NCI-H1092 treated with DMSO at 0.1 percent for 48 hours (cell line): ENCODE data around the gene ZC3H18.
A peak's percentile ranks its signal among the peaks of the same experiment; 100 is the strongest.

Experiments
- DNase-seq: peaks from one replicate; lab custom pipeline; 2025; lab: John Stamatoyannopoulos, UW

The ZC3H18 gene

DNA sequence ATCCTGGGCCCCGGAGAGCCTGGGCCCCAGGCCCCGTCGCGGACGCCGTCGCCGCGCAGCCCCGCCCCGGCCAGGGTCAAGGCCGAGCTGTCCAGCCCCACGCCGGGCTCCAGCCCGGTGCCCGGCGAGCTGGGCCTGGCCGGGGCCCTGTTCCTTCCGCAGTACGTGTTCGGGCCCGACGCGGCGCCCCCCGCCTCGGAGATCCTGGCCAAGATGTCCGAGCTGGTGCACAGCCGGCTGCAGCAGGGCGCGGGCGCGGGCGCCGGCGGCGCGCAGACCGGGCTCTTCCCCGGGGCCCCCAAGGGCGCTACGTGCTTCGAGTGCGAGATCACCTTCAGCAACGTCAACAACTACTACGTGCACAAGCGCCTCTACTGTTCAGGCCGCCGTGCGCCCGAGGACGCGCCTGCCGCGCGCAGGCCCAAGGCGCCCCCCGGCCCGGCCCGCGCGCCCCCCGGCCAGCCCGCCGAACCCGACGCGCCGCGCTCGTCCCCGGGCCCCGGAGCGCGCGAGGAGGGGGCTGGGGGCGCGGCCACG, 36.8 kb upstream of the ZC3H18 start:
- DNase-seq: no peak

DNA sequence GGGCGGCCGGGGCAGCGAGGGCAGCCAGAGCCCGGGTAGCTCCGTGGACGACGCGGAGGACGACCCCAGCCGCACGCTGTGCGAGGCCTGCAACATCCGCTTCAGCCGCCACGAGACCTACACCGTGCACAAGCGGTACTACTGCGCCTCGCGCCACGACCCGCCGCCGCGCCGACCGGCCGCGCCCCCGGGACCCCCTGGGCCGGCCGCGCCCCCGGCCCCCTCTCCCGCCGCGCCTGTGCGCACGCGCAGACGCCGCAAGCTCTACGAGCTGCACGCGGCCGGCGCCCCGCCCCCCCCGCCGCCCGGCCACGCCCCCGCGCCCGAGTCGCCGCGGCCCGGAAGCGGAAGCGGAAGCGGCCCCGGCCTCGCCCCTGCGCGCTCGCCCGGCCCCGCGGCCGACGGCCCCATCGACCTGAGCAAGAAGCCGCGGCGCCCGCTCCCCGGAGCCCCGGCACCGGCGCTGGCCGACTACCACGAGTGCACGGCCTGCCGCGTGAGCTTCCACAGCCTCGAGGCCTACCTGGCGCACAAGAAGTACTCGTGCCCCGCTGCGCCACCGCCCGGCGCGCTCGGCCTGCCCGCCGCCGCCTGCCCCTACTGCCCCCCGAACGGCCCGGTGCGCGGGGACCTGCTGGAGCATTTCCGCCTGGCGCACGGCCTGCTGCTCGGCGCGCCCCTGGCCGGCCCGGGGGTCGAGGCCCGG, 36.1 kb upstream of the ZC3H18 start:
- peak; percentile 48 for DNase-seq

DNA sequence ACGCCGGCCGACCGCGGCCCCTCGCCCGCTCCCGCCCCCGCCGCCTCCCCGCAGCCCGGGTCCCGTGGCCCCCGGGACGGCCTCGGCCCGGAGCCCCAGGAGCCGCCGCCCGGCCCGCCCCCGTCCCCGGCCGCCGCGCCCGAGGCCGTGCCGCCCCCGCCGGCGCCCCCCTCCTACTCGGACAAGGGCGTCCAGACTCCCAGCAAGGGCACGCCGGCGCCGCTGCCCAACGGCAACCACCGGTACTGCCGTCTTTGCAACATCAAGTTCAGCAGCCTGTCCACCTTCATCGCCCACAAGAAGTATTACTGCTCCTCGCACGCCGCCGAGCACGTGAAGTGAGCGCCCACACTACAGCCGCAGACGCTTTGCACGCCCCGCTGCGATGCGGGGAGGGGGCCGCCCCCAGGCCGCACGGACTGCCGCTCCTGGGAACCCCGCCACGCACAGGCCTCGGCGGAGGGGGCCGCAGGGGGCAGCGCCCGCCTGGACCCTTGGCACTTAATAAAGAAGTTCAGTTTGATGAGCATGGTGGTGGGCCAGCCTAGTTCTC, 35.5 kb upstream of the ZC3H18 start:
- no peak for DNase-seq

DNA sequence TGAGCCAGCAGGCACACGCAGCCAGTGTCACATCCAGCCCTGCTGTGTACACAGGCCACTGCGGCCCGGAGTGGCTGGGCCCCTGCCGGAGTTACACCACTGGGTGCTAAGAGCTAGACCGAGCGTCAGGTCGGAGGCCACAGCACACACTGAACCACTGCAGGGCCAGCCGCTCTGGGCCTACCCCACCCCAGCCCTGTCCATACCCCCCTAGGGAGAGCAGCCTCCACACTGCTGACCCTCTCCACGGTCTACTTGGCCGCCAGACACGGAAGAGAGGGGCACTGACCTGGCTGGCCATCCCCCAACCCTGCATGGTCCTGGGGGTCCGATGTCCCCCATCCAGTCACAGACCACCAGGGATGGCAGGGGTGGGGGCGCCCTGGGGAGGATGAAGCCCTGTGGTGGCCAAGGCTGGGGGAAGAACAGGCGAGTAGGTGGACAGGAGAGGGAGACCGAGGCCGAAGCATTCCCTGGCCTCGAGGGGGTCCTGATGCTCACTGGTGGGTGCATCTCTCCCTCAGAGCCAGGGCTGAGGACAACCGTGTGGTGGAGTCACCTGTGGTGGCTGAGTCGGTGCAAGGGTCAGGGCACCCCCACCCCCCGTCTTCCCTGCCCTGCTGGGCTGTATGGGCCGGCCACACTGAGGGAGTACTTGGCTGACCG, 34.9 kb upstream of the ZC3H18 start:
- no peak for DNase-seq

DNA sequence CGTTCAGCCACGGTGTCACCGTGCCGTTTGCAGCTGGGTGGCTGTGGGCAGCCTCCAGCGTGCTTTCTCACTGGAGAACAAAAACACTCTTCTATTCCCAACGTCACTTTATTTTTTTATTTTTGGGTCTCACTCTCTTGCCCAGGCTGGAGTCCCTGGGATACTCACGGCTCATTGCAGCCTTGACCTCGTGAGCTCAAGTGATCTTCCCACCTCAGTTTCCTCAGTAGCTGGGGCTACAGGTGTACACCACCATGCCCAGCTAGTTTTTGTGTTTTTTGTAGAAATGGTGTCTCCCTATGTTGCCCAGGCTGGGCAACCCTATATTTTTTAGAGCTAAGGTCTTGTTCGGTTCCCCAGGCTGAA, 34.4 kb upstream of the ZC3H18 start:
- no peak for DNase-seq

DNA sequence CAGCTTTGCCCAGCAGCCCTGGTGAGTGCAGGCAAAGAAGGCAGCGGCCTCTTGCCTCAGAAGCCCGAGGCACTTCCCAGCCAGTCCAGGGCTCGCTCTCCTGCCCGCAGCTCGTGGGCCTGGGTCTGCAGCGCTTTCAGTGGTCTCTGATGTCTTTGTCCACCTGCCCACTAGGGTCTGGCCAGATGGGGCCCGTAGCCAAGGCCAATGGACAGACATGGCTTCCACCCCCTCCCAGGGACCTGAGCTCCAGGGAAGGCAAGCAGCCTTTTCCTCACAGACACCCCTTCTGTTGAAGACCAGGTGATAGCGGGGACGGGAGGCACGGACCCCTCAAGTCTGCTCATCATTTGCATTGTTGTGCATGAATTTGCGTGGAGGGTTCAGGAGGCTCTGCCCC, 33.7 kb upstream of the ZC3H18 start:
- no peak for DNase-seq

DNA sequence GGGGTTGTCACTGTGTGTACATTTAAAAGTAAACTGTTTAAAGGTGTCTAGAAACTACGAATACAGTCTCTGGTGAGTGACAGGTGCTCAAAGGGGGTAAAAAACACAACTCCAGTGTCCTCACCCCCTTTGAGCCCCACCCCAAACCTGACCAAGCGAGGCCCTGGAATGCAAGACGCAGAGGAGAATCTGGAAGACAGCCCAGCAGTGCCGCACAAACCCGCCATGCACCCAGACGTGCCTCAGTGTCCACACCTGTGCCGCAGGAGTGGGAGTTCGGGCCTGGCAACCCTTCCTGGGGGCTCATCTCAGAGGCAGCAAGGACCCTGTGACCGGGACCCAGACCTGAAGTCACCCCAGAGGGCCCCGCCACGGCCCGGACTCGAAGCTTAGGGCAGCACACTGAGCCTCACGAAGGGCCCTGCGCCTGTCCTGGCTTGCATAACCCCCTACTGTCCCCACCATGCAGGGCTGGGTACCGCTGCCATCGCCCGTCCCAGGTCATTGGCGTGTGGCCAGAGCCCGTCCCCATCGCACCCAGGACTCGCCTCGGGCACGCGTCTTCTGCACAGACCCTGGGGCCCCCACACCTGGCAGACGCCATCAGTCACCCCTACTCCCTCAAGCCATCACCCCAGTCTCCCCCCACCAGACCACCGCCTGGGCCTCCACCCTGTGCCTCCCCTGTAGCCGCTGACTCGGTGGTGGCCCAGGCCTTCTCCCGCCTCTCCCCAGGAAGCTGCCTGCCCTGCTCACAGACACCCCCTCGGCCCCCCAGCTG, 33.0 kb upstream of the ZC3H18 start:
- DNase-seq: no peak

DNA sequence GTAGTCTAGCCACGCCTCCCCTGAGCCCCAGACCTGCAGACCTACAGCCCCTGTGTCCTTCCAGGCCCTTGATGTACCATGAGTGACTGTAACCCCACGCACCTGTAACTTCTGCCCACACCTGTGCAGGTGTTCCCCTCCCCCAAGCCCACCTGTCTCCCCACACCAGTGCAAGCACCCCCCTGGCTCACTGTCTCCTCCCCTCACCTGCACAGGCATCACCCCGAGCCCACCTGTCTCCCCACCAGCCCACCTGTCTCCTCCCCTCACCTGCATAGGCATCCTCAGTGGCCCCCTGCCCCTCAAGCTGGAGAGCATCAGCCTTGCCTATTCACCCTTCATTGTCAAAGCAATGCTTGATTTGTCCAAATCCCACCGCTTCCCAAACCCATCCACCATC, 32.3 kb upstream of the ZC3H18 start:
- DNase-seq: no peak

DNA sequence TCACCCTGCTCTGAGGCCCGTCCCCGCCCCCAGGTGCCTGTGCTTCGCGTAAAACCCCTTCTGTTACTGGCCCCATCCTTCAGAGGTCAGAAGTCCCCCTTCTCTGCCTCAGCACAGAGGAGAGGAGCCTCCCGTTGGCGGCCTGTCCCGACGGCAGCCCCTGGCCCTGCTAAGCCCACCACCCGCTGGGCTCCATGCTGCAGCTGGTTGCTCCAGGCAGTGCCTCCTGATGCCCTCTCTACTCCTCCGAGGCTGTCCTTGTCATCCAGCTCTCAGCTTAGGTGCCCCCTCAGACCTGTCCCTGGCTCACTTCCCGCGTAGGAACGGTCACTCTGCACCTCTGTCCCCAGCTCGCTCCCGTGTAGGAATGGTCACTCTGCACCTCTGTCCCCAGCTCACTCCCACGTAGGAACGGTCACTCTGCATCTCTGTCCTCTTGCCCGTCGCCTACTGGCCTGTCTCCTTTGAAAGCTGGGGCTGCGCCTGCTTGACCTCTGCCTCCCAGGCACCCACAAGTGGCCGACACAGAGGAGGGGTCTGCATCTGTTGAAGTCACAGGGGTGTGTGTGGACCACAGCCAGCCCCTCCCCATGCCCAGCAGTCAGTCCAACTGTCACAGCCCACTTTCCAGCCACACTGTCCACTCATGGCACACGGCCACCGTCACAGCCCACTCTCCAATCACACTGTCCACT, 31.7 kb upstream of the ZC3H18 start:
- no peak for DNase-seq

DNA sequence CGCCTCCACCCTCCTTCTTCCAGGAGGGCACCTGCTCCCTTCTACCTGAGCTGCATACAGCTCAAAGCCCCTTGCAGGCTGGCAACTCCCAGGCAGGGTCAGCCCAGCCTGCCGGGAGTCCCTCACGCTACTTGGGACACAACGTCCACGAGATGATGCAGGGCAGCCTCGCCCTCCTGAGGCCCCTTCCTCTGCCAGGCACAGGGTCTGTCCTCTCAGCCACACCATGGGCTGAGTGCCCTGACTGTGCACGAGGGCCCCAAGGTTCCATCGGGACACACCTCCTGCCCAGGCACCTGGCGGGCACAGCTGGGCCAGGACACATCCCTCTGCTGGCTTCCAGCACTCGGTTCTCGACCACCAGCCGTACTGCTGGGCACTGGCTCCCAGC, 30.9 kb upstream of the ZC3H18 start:
- DNase-seq: no peak

DNA sequence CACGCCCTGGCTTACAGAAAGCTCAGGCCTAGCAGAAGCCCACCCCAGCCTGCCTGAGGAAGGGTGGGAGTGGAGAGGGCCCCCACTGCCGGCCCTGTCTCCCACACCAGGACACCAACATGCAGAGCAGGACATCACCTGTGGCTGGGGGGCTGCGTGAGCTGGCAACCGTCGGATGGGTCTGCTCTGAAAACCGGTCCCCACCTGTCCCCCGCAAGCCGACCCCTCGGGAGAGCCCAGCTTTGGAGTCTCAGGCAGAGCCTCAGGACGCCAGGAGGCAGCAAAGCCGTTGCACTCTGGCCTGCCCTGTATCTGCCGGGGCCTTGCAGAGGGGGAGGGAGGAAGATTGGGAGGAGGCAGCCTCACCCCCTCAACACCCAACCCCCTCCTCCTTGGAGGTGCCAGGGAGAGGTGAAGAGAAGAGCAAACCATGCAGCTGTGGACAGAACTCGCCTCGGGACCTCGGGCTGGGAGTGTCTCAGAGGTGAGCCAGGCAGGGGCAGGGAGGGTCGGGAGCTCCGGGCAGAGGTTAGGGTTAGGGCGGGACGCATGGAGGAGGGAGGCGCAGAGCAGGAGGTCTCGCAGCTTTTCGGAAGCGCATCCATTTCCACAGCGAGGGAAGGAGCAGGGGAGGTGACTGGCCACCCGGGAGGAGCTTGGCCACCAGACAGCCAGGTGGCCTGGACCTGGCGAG, 30.4 kb upstream of the ZC3H18 start:
- no peak for DNase-seq

DNA sequence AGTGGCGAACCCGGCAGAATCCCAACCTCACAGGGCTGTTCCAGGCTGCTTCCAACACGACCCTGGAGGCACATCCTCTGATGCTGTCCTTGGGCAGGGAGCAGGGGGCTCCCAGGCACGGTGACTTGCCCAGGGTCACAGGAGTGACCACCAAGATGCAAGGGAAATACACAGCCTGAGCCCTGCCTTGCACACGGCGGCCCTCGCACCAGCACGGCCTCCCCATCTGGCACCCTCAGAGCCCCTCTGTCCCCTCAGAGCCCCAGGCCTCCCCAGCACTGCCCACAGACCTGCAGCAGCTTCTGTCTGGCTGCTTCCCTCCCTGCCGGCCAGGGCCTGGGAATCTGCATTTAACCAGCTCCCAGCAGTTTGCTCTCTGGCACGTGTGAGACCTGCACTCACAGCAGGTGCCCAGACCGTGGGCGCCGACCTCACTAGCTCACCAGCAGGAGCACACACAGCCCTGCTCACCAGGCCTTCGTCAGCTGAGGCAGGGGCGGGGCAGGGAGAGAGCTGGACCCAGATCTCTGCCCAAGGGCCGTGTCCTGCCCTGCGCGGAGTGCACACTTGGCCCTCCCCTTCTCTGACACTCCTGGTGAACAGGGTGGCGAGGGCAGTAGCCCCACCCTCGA, 29.7 kb upstream of the ZC3H18 start:
- no peak for DNase-seq

DNA sequence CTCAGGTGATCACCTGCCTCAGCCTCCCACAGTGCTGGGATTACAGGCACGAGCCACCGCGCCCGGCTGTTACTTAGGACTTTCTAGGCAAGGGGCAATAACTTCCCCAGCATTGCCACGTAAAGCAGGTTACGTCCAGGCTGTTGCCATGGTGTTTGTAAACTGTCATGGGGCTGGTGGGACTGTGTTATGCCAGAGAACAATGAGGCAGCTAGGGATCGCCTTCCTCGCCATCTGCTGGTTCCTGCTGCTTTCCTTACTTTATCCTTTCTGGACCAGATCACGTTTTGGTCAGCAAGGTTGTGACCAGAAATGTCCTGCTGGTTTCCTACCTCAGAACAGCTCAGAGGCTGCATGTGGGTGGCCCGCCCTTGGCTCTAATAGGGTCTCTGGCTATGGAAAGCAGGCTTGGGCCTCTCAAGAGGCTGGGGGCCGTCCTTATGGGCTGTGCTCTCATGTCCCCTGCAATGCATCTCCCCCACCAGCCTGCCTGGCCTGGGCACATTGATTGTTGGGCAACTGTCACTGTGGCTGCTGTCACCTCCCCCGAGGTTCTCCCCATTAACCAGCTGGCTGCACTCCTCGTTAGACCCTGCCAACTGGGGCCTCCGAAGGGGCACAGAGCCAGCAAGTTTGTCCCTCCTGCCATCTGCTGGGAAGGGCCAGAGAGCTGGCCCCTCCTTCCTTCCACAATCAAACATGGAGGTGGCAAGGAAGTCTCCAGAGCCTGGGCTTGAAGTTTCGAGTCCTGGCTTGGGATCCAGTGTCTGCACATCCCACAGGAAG, 28.2 kb upstream of the ZC3H18 start:
- no peak for DNase-seq

DNA sequence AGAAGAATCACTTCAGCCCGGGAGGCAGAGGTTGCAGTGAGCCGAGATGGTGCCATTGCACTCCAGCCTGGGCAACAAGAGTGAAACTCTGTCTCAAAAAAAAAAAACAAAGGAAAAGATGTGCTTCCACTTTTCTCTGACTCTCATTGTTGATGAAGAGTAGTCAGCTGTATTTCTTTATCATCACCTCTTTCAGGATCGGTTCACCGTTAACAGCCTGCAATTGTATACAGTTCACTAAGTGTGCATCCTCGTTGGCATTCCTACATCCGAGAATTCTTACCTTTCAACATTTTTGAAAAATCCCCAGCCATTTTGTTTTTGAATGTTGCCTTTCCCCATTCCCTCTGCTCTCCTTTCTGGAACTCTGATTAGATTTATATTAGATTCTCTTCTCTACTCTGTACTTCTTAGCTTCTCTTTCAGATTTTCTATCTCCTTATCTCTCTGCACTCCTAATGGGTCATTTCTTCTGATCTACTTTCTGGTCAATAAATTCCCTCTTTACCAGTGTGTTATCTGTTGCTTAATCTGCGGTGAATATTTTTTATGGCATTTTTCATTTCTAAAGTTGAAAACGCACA, 26.9 kb upstream of the ZC3H18 start:
- DNase-seq: no peak

DNA sequence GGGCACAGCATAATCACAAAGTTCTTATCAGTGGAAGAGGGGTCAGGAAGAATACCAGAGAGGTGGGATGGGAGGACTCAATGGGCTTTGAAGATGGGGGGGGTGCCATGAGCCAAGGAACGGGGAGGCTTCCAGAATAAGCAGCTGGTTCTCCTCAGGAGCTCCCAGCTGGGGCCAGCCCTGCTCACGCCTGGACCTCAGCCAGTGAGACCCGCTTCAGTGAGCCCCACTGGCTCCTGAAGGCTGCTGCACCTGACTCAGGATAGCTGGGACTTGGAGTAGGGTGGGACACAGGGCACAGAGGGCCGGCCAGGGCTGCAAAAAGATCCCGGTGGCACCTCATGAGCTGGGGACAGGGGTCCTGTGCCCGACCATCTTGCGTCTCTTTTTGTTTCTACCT, 24.4 kb upstream of the ZC3H18 start:
- DNase-seq: no peak

DNA sequence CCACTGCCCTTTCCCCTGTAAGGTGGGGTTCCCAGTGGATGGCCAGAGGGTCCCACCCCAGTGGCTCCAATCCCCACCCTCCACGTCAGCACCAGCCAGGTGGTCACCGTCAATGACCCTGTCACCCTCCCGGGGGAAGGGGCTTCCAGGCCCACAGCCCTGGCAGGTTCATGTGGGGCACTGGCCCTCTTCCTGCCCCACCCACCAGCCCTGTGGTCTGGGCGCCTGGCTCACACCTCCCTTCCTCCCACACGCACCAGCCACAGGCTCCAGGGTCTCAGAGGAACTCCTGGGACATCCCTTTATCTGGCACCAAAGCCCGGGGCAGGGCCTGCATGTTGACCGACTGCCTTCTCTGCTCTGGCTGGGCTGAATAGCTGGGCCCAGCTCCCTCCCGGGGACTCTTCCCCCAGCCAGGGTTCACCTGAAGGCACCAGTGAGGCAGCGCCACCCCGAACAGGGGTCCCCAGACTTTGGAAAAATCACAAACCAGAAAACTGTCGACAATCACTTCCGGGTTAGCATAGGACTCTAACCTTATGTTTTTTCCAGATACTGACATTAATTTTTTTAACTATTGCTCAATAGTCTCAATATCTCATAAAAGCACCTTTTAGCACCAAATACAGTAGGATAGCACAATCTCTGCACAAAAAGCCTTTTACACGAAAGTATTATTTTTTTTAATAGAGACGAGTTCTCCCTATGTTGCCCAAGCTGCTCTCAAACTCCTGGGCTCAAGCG, 21.9 kb upstream of the ZC3H18 start:
- no peak for DNase-seq

DNA sequence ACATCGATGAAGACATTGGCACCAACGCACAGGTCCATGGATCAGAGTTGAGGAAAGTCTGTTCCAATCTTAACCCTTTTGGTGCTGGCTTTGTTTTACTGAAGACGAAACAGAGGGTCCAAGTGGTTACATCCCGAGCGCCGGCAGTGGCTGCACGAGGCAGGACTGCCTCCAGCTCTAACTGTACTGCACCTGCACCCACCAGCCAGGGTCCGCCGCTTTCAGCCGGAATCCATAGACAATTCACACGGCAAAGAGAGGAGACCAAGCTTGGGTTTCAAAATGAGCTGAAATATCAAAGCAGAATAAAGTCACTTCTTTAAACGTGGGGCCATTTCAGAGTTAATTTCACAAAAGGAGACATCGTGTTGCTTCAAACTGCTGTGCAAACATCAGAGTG, 21.2 kb upstream of the ZC3H18 start:
- DNase-seq: no peak

DNA sequence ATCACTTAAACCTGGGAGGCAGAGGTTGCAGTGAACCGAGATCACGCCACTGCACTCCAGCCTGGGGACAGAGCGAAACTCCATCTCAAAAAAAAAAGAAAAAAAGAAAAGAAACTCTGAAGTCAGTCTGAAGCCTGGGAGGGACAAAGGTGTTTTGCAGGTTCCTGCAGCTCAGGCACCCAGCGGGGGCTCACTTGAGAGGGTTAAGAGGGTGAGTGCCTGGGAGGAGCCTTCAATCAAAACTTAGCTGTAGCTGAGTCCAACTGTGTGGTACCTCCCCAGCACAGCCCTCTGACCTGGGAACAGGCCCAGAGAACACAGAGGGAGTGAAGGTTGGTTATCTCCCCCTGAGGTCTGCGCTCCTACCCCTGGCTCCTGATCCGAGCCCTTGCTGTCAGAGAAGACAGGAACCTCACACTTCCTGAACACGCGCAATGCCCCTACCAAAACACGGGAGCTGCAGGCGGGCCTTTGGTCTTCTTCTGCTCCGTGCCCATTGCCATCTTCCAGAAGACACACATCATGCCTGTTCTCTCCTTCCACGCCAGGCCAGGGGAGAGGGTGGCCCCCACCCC, 20.4 kb upstream of the ZC3H18 start:
- no peak for DNase-seq

DNA sequence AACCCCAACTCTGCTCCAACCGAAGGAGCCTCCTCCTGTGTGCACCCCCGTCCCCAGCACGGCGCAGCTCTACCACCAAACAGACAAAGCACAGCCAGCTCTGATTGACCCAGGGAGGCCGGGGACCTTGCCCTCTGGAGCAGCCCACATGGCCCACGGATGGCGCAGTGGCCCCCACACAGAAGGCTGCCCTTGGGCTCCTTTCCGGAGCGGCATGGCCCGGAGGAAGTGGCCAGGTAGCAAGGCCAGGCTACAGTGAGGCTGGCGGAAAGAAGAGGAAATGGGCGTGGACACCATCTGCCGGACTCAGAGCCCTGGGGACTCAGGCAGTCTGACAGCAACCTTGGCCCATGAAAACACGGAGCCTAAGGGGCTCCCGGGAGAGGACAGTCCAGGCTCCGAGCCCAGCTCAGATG, 19.9 kb upstream of the ZC3H18 start:
- no peak for DNase-seq
